Activated gamma-delta T cell treated with Interleukin-2 at 50 U/mL for 16 hours (primary cell): ENCODE measurements around the gene TMEM132E.

Experiments
- DNase-seq: peaks from one replicate; pipeline ENCODE4 v3.0.0-alpha.2; 2020

Gene TMEM132E

DNA sequence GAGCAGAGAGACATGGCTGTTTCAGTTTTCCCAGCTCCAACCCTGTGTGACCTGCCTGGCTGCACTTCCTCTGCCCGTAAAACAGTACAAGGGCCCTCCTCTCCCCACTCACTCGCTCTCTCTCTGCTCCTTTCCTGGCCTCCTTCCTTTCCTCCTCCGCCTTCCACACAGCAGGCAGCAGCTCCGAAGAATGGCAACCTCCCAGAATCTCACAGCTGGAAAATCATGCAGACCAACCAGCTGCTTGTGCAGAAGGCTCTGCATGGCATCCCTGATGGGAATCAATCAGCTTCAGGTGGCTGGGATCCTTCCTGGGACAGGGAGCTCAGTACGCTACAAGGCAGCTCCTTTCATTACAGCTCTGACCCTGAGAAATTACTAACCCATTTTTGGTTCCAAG is 27.4 kb downstream of the TMEM132E start:
- no peak for DNase-seq

DNA sequence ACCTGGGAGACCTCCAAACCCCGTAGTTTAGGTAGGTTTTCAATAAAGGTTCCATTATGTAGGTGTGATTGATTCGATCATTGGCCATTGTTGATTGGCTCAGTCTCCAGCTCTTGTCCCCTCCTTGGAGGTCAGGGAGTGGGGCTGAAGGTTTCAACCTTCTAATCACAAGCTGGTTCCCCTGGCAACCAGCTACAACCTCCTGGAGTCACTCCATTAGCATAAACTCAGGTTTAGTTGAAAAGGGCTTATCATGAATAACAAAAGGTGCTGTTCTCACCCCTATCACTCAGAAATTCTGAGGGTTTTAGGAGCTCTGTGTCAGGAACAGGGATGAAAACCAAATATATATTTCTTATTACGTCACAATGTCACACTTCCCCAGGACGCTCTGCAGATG is 28.5 kb downstream of the TMEM132E start:
- no peak for DNase-seq

DNA sequence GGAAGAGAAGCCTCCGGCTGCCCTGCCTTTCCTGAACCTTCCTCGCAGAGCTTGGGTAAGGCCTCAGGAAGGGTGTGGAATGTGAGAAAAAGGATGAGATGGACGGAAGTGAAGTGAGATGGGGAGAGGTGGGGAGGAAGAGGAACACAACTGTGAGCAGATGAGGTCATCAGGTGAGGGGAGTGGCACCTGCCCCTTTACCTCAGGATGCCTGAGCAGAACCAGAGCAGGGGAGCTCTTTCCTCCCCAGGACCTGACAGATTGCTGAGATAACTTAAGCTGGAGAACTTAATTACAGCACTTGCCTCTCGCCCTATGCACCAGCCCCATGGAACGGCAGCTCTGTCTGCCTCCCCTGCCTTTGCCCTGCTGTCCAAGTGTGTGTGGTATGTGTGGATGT is 29.8 kb downstream of the TMEM132E start:
- DNase-seq = no peak

DNA sequence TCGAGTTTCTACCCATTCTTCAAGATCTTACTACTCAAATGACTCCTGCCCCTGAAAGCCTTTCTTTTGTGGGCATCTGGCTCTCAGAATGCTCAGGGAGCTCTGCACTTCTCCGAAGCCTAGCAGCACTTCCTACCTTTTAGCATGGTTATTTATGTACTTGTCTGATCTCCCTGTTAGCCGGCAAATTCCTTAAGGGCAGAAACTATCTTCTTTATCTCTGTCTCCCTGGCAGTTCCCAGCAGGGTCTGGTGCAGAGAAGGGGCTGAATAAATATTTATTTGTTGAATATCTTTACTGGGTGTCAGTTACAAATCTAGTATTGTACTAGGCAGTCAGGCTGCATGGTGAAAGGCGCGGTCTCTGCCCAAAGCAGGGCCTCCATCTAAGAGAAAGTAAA is 30.7 kb downstream of the TMEM132E start:
- no peak for DNase-seq

DNA sequence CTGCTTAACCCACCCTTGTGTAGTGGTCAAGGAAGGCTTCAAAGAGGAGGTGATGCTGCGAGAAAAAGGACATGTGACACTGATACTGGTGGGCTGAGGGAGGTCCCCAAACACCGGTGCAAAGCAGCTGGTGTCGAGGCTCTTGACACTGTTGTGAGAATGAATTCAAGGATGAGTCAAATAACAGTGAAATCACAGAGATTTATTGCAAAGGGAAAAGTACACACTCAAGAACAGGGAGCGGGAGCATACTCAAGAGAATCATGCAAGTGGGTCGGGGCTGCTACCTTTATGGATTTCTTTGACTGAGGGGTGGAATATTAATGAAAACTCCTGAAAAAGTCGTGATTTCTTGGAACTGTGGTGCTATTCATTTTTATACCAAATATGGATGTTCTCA is 31.1 kb downstream of the TMEM132E start:
- no peak for DNase-seq

DNA sequence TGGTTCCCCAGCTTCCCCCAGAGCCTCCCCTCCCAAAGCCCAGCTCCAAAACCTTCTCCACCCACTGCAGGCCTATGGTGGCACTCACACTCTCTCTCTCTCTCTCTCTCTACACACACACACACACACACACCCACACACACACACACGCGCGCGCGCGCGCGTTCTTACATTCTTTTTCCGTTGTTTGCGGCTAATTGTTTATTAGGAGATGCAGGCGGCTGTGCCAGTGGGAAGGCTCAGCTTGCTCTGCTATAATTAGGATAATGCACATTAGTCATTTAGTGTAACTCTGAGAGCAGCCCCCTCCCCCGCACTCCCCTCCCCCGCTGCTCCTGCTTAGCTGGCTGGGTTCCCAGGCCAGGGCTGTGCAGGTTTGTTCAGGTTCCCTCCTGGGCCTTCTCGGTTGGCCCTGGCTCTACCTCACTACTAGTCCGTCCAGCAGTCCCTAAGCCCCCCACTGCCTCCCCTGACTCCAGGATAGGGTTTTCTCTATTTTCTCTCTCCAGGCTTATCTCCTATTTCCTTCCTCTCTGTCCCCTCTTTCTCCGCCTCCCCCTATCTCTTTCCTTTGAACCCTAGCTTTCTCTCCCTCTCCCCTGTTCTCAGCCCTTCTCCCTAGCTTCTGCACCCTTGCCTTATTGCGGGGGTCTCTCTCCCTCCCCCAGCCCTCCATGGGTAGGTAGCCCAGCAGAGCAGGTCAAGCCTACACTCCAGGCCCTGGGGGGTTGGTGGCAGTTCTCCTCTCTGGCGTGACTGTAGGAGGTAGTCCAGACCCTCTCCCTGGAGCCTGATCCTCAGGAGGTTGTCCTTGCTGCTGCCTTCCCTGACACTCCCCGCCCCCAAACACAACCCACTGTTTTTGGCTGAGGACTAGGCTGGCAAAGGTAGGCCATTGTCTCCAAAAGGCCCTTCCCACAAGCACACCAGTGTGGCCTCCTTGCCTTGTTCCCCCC is 34.0 kb downstream of the TMEM132E start:
- DNase-seq = no peak

DNA sequence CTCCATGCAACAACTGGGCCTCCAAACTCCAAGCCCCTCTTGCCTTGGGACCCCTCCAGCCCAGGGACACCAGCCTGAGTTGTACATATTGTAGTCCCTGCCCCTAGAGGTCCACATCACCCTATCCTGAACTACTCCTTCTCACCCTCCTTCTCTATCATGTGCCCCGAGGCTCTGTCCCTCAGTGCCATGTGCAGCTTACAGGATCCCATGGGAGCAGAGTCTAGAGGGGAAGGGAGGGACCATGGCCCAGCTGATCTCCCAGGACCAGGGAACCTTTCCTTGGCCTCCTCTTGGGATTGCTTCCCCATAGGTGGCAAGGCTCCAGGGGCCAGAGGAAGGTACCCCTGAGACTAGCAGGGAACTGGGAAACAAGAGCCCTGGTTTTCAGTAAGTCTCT is 35.3 kb downstream of the TMEM132E start:
- DNase-seq = no peak

DNA sequence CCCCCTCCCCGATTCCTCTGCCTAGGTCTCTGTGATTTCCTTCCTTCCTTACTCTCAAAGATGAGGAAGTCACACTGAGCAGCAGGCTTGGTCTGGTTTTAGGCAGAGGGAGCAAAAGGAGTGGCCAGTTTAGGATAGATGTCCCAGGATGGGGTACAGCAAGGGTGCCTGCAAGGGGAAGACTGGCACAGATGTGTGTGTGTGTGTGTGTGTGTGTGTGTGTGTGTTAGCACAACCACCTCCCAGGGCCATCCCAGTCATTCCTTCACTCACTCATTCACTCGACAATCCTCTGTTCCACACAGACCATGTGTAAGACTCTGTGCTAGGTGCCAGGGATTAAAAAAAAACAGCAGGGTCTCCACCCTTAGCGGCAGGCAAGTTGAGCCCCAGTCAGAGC is 35.9 kb downstream of the TMEM132E start:
- DNase-seq = no peak

DNA sequence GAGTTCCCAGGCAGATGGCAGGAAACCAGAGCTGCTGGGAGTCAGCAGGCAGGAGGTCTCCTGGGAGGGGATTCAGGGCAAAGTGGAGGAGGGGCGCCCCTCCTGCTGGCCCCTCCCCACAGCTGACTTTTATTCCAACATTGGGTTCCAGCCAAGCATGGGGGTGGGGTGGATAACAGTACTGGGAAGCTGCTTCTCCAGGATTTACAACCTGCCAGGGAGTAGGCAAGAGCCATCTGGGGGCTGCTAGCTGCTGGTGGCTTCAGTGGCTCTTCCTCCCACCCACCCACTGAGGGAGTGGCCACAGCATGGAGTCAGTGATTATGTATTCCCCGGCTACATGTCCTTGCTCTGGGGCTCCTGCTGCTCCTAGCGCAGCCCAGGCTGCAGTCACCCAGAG is 36.8 kb downstream of the TMEM132E start:
- no peak for DNase-seq

DNA sequence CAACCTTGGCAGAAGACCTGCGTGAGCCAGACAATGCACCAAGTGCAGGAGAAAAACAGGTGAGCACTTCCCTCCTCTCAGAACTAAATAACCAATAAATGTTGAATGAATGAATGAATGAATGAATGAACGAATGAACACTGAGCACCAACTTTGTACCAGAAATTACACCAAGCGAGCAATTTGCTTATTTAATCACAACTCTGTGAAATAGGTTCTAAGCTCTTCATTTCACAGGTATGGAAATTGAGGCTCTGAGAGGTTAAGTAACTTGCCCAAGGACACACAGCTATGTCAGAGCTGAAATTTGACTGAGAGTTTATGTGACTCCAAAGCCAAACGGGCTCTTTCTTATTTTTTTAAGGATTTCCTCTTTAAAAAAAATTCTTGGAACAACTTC is 38.0 kb downstream of the TMEM132E start:
- no peak for DNase-seq

DNA sequence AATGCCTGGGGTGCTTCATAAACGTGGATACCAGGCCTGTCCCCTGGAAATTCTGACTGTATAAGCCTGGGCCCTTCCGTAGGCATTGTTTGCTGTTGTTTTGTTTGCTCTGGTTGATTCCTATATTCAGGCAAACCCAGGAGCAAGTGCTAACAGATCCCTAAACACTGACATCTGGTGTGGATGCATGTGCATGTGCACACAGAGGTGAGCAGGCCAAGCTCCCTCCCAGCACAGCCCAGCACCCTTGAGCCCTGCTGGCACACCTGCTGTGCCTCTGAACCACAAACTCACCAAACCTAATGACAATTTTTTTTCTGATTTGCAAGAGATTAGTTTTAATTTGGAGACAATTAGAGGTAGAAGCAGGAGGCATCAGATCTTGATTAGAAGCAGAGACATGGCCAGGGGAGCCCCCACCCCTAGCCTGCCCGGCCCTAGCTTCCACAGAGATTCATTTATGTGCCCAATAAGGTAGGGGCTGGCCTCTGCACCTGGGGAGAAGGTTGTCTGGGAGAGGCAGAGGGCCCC is 40.4 kb downstream of the TMEM132E start:
- no peak for DNase-seq

DNA sequence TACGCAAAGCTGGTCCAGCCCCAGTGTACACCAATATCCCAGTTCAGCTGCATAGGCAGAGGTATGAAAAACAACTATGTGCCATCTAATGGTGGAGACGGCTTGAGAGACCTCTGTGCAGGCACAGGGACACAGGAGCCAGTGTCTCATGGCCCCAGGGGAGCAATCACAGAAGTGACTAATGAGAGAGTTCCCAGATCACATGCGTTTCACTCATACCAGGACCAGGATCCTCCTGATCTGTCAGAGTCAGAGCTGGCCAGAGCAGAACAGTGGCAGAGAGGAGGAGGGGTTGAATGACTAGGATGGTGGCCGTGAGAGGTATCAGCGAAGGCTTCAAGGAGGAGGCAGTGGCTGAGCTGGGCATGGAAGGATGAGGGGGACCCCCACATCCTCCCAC is 41.1 kb downstream of the TMEM132E start:
- no peak for DNase-seq

DNA sequence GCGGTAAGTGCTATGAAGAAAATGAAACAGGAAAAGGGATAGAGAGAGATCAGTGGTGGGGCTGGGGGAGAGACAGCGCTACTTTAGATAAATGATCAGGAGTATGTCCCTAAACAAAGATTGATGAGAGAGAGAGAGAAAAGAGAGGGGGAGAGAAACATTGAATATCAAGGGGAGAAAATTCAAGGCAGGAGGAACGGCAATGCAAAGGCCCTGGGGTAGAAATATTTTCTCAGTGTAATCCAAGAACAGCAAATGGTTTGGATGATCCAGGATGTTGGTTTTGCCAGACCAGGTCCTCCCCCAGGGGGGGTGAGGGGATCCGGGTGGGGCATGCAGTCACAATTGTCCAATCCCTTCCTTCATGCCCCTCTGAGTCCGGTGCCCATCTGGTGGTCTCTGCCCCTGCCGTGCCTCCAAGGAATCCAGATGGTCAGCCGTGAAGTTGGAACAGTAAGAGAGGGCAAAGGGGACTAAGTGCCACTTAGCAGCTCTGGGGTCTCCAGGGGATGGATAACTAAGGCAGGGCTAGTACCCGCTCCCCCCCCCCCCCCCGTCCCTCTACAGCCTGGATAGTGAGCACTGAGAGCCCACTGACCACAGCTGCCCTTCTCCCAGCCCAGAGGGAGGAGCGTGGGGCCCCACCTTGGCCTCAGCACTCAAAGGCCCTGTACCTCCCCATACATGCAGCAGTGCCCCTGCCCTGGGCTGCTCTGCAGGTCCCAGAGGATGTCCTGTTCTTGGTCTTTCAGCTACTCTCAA is 43.7 kb downstream of the TMEM132E start:
- no peak for DNase-seq

DNA sequence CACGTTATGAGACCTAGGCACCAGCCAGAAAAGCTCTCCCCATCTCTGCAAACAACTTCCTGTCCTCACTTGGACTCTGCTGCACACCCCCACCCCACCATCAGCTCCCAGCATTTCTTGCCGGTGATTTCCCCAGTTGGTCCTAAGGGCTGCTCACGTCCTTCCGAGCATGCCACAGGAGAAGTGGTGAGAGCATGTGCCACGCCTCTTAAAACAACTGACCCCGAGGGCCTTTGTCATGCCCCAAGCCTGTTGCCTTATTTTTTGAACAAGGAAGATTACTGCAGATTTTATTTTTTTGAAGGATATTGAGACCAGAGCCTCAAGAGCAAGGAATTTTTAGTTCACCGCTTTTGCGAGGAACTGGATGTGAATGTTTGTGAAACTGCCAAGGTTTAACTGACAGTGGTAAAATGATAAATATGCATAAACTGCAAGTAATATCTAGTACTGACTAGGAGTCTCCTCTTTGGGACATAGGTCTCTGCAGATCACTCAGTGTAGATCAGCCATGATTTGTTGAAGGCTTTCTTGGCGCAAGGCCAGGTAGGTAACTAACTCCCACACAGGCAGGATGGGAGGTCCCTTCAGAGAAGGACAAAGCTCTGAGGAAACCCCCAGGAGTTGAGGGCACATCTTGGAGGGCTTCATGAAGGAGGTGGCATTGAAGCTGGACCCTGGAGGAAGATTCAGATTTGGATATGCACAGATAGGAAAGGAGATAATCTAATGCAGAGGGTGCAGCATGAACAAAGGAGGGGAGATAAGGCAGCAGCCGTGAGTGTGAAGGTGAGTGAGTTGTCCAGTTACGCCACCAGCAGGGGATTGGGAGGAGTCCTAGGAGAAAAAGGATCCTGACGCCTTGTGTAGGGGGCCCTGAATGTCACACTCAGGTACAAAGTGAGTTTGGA is 44.7 kb downstream of the TMEM132E start:
- DNase-seq = no peak

DNA sequence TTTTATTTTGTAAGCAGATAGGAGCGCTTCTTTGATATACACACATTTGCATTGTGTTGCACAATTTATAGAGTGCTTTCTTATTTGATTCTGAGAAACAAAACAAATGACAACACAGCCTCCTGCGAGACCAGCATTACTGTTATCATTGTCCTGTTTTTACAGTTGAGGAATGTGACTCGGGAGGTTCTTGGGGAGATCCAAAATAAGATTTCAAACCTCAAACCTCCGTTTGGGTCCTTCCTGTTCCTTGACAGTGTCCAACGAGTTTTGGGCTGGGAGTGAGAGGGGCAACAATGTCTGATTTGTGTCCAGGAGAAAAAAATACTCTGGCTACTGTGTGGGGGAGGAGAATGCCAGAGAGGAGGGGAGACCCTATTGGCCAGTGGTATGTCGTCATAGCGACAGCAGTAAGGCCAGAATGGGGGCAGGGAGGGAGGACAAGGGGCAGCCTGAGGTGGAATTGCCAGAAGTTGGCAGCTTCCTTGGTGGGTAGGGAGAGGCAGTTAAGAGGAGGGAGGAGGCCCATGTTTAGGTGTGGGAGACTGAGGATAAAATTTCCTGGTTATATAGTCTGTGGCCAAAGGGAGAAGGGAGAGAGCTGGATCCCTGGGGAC is 45.5 kb downstream of the TMEM132E start:
- DNase-seq = no peak

DNA sequence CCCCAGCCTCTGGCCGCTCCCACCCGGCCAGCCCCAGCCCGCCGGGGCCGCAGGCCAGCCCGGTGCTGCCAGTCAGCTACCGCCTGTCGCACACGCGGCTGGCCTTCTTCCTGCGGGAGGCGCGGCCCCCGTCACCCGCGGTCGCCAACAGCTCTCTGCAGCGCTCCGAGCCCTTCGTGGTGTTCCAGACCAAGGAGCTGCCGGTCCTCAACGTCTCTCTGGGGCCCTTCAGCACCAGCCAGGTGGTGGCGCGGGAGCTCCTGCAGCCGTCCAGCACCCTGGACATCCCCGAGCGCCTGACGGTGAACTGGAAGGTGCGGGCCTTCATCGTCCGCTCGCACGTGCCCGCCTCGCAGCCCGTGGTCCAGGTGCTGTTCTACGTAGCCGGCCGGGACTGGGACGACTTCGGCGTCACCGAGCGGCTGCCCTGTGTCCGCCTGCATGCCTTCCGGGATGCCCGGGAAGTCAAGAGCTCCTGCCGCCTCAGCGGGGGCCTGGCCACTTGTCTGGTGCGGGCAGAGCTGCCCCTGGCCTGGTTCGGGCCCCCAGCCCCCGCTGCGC is 46.8 kb downstream of the TMEM132E start:
- no peak for DNase-seq

DNA sequence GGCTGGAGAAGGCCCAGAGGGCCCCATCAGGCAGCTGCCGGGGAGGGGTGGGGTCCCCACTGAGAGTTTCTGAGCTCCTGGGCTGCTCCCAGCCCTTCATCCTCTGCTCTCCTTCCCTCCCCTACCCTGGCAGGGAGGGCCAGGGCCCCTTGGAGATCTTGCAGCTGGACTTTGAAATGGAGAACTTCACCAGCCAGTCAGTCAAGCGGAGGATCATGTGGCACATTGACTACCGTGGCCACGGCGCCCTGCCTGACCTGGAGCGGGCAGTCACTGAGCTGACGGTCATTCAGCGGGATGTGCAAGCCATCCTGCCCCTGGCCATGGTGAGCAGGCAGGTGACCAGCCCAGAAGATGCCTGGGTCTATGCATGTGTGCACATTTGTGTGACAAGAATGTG is 49.5 kb downstream of the TMEM132E start:
- DNase-seq = no peak

DNA sequence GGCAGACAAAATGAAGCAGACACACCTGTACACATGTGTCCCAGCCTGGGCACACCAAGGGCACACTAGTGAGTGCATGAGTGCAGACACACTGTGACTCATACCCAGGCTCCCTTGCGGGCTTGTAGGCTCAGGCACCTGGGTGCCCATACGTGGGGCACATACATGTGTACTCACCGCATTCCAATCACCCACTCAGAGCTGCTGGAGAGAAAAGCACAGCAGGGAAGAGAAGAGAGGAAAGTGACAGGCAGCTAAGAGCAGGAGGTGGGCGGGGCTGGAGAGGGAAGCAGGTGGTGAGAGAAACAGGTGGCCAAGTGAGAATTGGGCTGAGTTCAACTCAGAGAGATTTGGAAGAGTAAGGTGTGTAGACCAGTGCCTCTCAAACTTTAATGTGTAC is 54.0 kb downstream of the TMEM132E start:
- no peak for DNase-seq

DNA sequence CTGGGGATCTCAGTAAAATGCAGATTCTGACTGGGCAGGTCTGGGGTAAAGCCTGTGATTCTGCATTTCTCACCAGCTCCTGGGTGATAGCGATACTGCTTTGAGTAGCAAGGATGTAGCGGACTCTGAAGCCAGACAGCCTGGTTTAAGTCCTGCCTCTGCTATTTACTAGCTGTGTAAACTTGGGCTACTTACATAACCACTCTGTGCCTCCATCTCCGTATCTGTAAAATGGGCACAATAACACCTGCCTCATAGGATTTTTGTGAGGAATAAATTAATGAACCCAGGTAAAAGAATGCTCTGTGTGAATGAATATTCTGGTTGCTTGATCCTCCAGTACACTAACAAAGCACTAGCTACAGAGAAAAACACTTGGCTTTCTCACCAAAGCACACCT is 54.4 kb downstream of the TMEM132E start:
- DNase-seq = no peak

DNA sequence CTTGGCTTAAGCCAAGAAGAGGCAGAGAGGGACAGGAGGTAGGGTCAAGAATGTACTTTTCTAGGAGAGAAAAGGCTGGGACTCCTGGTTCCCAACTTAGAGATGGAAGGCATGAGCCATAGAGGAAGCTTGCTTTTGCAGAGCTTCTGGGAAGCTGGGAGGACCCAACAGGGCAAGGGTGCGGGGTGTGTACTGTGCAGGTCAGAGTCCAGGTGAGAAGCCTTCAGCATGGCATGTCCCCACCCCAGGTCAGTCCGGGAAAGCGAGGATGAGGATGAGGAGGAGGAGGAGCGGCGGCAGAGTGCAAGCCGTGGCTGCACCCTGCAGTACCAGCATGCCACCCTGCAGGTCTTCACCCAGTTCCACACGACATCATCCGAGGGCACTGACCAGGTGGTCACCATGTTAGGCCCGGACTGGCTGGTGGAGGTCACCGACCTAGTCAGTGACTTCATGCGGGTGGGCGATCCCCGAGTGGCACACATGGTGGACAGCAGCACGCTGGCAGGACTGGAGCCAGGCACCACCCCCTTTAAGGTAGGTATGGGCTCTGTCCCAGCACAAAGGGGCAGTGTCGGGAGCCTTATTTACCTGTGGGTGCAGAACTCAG is 55.3 kb downstream of the TMEM132E start:
- no peak for DNase-seq

DNA sequence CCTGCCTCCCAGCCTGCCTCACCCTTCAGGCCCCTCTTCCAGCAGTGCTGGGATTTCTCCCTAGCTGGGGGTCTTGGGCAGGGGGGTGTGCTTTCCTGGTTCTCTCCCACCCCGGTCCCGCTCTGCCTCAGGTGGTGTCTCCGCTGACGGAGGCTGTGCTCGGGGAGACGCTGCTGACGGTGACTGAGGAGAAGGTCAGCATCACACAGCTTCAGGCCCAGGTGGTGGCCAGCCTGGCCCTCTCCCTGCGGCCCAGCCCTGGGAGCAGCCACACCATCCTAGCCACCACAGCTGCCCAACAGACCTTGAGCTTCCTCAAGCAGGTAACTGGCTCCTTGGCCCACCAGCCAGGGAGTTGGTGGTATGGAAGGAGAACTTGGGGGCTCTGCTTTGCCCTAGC is 56.5 kb downstream of the TMEM132E start:
- no peak for DNase-seq
